Measurements from ENCODE around the gene PITPNC1.

Gene PITPNC1

DNA sequence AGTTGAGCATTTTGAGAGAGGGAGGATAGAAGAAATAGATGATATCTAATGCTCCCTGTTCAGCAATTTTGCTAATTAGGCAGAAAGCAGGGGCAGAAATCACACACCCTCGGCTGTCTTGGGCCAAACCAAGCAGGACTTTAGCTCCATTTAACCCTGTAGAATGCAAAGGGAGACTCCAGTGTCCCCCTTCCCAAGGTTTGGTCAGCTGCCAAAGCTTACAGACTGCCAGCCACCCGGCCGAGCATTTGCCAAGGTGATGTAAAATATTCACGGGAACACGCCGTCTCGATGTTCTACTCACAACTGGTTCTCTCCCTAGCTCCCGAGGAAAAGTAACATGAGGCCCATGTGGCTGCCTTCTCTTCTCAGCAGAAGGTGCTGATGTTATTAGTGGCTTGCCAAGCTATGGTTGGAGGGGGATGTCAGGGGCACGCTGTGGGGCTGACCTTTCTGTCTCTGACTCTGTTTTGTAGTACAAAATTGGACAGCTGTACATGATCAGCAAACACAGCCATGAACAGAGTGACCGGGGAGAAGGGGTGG is 155.3 kb downstream of the PITPNC1 start:
- H3K4me3 ChIP-seq (ENCODE audit: low read depth, low read length) = no peak overlapping the region

DNA sequence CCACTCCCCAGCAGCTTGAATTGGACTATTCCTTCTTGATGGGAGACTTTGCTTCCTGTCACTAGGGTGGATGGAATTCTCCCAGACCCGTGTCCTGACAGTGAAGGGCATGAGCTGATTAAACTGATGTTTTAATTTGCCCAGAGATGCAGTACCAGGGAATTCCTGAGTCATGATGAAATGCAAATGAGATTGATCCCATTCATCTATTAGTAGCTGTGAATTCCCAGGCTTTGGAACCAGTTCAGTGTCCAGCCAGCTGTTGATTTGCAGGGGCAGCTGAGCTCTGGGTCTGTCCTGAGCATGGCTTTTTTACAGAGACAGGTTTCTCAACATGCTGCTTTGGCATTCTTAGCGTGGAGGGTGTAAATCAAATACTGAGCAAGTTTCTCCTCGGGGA is 157.9 kb downstream of the PITPNC1 start:
- no peak overlapping the region for H3K4me3 ChIP-seq (ENCODE audit: low read depth, low read length)

DNA sequence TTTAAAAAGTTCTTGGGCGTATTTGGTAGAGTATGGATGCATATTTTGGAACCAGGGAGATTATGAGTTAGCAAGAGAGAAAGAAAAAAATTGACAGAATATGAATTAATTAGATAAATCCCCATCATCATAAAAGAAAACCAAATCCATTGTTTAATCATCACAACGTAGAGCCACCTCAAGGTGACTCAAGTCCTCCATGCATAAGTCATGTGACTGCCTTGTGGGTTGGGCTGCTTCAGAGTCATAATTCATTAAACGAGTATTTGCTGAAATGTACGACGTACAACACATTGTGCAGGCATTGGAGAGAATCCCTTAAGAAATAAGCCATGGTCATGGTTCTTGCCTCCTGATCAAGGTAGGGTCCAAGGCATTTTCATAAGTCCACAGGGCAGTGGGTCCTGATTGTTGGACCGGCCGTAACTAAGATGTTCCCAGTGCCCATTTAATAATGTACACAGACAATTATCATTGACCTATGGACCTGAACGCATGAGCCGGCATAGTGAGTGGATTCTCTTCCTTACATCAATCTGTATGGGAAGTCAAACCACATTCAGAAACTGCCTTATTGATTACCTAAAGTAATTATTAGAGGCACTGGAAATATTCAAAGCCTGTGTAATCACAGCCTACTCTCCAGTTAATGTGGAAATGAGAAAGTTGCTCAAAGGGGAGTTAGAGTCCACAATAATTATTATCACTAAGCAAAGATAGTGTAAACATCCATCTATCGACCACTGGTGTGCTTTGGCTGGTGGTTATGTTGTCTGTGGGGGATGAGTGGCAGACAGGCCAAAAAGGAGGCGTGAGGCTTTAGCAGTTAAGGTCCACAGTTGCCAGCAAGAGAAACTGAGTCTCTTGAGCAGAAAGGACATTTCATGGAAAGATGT is 165.4 kb downstream of the PITPNC1 start:
- no peak overlapping the region for H3K4me3 ChIP-seq (ENCODE audit: low read depth, low read length)

DNA sequence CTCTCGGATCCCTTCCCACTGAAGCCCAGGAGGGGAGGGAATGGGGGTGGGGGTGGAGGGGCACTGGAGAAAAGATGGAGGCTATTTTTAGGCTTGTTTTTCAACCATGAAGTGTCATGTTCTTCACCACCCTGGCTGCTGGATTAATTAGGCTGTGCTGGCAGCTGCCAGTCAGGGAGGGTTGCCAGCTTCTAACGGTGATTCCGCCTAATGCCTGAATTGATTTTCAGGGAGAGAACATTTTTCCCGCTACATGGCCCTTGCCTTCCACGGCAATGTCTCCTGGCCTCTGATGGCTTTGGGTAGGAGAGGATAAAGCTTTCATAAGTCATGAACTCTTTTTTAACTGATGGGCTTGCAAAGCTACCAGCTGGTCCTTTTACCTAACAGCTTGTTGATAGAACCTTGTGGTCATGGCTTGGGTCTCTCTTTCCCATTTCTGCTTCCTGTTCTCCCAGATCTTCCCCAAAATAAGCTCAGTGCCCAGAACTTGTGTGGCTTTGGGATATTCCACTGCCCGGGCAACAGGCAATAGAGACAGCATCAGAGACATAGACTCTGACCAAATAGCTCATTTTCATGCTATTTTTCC is 167.4 kb downstream of the PITPNC1 start:
- no peak overlapping the region for H3K4me3 ChIP-seq (ENCODE audit: low read depth, low read length)

DNA sequence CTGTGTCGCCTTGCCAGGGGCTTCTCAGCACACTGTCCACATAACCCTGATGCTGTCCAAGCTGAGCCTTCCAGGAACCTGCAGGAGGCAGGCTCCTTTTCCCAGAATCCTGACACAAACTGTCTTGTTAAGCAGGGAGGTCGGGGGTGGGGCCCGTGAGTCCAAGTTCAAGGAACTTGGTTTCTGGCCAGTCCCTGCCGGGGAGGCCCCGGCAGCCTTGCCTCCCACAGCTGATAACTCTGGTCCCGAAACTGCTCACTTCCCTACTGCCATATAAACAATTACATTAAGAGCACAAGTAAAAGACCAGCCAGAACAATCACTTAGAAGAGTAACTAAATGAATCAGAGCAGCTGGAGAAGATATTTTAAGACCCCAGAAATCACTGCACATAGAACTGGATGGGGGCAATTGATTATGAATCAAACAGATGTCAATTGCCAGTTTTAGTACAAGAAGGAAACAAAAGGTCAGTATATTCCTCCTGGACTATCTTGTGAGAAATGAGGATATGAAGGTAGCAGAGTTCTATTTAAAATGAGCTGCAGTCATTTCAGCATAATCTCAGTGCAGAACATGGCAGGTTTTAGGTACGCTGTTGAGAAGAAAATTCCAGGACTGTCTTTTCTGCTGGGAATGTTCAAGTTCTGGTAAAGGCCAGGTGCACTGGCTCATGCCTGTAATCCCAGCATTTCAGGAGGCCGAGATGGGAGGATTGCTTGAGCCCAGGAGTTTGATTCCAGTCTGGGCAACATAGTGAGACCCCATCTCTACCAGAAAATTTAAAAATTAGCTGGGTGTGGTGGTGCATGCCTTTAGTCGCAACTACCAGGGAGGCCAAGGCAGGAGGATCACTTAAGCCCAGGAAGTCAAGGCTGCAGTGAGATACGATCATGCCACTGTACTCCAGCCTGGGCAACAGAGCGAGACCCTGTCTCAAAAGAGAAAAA is 169.8 kb downstream of the PITPNC1 start:
- no peak overlapping the region for H3K4me3 ChIP-seq (ENCODE audit: low read depth, low read length)

DNA sequence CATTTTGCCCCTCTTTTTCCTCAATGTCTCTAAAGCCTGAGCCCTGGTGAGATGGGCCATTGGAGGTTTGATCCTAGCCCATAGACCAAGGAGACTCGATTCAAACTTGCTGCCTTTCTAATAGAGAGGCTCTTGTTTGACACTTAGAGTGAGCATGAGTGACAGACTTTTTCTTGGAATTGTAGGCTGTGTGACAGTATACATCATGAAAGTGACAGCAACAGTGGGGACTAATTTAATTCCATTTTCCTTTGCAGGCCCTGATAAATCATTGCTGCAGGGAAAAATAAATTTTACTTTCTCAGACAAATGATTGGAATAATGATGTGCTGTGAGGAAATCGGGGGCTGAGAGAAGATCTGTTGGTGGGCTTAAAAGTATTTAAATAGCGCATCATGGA is 171.6 kb downstream of the PITPNC1 start:
- H3K4me3 ChIP-seq (ENCODE audit: low read depth, low read length) = no peak overlapping the region

DNA sequence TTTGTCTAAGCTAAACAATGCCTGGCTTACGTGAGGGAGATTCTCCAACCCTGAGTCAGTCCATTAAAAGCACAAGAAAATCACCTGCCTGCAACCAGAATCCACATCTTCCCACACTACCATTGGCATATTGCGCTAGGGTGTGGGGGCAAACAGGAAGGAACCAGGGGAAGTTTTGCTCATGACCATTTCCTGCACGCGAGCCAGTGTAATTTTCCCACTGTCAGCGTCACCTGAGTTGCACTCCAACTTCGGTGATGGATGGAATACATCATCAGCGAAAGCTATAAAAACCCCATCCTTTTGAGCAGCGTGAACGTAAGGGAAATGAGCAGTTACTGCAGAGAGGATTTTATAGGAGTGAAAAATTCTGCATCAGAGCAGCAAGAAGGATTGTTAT is 172.7 kb downstream of the PITPNC1 start:
- no peak overlapping the region for H3K4me3 ChIP-seq (ENCODE audit: low read depth, low read length)

DNA sequence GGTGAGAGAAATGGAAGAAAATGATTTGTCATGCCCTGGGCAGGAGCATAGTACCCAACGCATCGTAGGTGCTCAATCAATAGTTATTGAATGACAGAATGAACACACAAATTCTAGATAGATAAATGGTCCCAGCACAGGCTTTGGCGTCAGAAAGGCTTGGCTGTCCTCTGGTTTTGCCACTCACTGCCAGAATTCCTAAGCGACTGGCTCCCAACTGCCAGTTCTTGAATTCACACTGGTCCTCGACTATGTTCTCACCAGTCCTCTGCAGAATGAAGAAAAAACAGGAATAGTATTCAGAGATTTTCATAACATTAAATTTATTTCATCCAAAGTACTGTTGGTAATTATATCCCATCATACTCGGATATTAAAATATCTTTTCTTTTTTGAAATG is 177.6 kb downstream of the PITPNC1 start:
- no peak overlapping the region for H3K4me3 ChIP-seq (ENCODE audit: low read depth, low read length)

DNA sequence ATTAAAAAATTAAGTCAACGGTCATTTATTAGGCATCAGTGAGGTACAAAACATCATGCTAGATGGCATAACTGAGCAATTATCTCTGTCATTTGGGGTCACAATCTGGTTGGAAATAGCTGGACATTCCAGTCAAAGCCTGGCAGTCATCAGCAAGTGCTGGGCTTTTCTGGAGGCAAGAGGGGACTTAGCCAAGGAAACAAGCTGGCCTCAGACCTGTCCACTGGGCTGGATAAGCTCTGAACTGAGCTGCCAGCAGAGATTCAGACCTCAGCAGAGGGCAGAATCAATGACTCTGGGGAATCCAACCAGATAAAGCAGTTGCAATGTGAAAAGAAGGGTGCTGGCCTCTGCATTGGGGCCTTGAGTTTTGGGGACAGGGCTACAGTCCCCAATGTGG is 178.8 kb downstream of the PITPNC1 start:
- no peak overlapping the region for H3K4me3 ChIP-seq (ENCODE audit: low read depth, low read length)

DNA sequence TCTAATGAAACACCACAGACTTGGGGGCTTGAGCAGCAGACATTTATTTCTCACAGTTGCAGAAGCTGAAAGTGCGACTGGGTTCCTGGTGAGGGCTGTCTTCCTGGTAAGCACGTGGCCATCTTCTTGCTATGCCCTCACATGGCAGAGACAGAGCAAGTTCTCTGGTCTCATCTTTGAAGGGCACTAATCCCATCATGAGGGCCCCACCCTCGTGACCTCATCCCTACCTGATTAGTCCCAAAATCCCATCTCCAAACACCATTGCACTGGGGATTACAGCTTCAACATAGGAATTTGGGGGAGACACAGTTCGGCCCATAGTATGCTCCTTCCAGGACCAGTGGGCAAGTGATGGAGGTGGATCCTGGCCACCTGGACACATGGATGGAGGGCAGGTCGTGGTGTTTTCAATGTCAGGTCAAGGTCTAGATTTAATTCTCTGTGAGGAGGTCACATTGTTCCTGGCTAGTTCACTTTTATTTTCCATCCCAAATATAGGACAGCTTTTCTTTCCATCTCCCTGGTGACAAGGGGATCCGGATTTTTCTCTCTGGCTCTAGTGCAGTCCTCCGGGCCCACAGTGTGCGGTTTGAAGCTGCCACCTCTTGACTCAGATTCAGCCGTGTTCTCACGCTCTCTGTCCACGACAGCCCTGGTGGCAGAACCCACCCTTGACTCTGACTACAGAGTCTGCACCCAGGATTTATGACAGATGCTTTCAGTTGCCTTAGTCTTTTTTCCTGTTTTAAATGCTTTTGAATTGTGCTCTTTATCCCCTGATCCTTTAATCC is 180.2 kb downstream of the PITPNC1 start:
- H3K4me3 ChIP-seq (ENCODE audit: low read depth, low read length) = no peak overlapping the region

DNA sequence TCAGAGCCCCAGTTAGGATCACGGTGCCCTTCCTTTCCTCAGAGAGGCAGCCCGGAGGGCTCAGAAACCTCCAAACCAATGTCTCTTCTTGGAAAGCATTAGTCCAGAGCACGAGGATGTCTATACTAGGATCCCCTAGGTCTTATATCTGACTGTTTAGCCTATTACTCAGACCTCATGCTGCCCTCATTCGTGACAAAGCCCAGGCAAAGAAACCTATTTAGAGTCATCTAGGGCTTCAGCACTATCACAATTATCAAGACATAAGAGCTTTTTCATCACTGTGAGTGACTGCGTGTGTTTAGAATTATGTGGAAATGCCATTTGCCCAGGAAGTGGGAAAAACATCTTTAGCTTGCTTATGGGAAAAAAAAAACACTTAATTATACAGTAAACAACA is 180.8 kb downstream of the PITPNC1 start:
- H3K4me3 ChIP-seq (ENCODE audit: low read depth, low read length) = no peak overlapping the region

DNA sequence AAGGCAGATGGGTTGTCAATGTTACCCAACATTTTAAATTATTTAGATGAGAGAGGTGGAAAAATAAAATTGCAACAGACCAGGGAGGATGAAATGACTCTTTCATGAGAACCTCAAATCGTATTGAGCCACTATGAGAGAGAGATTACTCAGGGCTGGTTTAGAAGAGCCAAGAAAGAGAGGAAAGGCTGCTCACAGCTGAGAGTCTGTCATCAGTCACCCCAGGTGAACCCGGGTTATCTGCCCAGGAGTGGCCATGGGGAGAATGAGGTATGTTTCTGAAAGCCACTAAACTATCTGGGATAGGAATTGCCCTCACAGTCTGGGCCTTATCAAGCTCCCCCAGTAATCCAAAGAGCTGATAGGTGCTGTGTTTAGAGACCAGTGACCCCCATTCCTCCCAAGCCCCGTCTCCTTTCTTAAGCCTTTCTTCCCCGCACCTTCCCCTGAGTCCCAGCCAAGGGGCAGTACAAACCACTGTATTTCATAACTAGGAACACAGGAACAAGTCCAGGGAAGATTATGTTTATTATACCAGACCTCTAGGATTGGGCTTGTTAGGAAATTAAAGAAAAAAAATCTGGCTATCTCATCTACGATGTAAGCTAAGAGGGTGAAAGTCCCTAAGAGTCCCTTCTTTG is 181.8 kb downstream of the PITPNC1 start:
- no peak overlapping the region for H3K4me3 ChIP-seq (ENCODE audit: low read depth, low read length)

DNA sequence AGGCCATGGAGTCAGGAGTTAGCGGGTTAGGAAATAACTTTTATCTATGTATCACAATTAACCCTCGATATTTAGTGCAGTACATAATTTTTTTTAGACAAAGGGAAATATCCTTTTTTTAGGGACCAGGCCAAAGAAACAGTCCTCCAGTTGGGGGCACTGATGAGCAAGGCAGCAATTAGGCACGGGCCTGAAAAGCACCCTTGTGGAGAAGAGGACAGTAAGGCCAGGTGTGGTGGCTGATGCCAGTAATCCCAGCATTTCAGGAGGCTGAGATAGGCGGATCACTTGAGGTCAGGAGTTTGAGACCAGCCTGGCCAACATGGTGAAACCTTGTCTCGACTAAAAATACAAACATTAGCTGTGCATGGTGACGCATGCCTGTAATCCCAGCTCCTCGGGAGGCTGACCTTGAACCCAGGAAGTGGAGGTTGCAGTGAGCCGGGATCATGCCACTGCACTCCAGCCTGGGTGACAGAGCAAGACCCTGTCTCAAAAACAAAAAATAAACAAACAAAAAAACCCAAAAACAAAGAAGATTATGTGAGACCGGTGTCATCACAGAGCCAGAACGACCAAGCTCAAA is 182.4 kb downstream of the PITPNC1 start:
- H3K4me3 ChIP-seq (ENCODE audit: low read depth, low read length) = no peak overlapping the region

DNA sequence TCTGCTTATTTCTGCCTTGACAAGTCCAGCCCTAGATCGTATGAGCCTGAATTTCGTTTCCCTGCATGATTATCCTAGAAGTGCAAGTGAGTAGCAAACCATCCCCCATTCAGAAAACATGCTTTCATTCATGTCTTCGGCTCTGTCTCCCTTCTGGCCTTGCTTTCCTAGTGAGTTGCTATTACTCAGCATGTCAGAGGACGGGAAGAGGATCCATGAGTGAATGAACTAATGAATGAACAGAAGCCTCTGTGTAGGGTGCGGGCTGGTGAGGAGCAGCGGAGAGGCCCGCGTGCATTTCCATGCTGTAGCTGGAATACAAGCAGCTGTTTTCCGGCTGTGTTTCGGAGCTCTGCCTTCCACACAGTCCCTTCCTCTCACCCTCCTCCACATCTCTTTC is 184.9 kb downstream of the PITPNC1 start:
- no peak overlapping the region for H3K4me3 ChIP-seq (ENCODE audit: low read depth, low read length)

DNA sequence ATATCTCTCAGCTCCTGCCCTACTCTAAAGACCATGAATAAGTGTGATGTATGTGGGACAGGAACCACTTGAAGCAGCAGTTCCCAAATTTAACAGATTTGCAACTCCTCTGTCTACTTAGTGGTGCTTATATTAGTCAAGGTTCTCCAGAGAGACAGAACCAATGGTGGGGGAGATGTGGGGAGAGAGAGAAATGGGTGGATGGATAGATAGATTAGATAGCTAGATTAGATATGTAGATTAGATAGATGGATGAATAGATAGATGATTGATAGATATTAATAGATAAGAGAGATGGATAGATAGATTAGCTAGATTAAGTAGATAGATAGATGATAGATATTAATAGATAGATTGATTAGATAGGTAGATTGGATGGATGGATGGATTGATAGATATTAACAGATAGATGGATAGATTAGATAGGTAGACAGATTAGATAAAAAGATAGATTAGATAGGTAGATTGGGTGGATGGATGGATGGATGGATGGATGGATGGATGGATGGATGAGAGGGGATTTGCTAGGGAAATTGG is 186.7 kb downstream of the PITPNC1 start:
- no peak overlapping the region for H3K4me3 ChIP-seq (ENCODE audit: low read depth, low read length)

DNA sequence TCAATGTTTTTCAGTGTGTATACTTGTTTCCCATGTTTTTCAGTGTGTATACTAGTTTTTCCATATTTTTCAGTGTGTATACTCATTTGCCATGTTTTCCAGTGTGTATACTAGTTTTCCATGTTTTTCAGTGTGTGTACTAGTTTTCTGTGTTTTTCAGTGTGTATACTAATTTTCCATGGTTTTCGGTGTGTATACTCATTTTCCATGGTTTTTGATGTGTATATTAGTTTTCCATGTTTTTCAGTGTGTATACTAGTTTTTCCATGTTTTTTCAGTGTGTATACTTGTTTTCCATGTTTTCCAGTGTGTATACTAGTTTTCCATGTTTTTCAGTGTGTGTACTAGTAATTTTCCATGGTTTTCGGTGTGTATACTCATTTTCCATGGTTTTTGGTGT is 188.0 kb downstream of the PITPNC1 start:
- H3K4me3 ChIP-seq (ENCODE audit: low read depth, low read length) = no peak overlapping the region

DNA sequence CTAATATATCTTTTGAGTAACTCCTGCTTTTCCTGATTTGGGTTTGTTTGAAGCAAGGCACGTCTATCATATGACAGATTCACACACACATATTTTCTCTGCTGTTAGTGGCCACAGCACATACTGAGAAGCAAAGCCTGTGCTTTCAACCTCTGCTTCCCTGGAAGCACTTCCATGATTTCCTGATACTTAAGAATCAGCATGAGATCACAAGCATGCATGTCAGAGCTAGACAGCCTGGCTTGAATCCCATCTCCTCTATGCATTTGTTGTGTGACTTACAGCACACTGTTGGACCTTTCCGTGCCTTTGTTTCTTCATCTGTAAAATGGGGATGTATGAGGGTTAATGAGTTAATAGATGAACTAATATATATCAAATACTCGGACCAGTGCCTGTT is 189.6 kb downstream of the PITPNC1 start:
- no peak overlapping the region for H3K4me3 ChIP-seq (ENCODE audit: low read depth, low read length)

DNA sequence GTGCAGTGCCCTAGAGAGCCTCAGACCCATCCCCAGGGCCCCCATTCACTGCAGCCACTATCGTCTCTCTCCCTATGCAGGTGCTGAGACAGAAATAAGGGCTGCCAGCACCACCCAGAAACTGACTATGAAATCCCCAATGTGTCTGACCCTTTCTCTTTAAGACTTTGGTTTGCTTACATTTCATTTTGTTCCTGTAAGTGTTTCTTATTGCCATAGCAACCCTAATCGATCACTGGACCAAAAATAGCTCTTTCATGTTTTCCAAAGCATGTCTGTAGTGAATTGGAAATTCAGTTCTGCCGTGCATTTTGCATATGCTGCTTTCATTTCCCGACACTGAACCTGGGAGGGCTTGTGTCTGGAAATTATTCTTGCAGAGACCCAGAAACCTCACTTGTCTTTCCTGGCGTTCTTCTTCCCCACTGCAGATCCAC is 192.0 kb downstream of the PITPNC1 start:
- no peak overlapping the region for H3K4me3 ChIP-seq (ENCODE audit: low read depth, low read length)

DNA sequence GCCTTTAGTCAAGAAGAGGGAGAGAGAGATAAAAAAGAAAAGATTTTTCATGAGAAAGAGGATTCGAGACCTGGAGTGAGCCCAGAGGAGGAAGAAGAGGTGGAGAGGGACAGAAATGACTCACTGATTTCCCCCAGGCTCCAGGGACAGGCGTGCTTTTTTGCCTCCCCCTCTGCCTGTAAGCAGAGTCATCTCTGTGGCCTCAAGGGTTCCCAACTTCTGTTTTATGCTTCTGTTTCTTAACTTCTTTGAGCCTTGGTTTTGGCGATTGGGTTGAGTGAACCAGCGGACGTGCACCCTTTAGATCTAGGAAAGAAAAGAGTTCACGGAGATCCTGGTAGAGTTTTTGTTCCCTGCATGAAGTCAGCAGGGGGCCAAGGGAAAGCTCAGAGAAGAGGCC is 192.8 kb downstream of the PITPNC1 start:
- H3K4me3 ChIP-seq (ENCODE audit: low read depth, low read length) = no peak overlapping the region
